Keratinocyte (primary cell): ENCODE measurements around the gene PAX5. TPM values are rescaled to one million over a fixed set of nuclear protein-coding genes. Genes with fewer than 3 reads are reported as not detected.

ENCODE experiments used
- DNase-seq: peaks from one replicate; pipeline ENCODE4 v3.0.0-alpha.2; 2011; ENCODE audit warnings: low read depth, missing footprints, low spot score
- FAIRE-seq: peaks from 2 replicates; lab custom pipeline; 2011; peaks lifted over from hg19 to GRCh38; lab: Jason Lieb, UNC
- H2AFZ ChIP-seq: 2 replicates; pipeline ENCODE4 v1.6.0; 2012; ENCODE audit warnings: low read length, control low read depth, inconsistent platforms; ENCODE audit not compliant: control insufficient read depth
- H3K27ac ChIP-seq: 2 replicates; pipeline ENCODE4 v1.5.1; 2011; ENCODE audit warnings: low read length; ENCODE audit not compliant: control insufficient read depth, insufficient read depth
- H3K27me3 ChIP-seq: 3 replicates; pipeline ENCODE4 v1.6.0; 2011; ENCODE audit warnings: low read length; ENCODE audit not compliant: control insufficient read depth, insufficient read depth; ENCODE audit errors: extremely low read depth
- H3K36me3 ChIP-seq, 2 experiments: 2 replicates in 1 of 2; 3 replicates in 1 of 2; pipeline ENCODE4 v1.5.1; 2011; ENCODE audit warnings: low read length in 2 of 2, mild to moderate bottlenecking in 1 of 2; ENCODE audit not compliant: control insufficient read depth in 2 of 2, insufficient read depth in 2 of 2; ENCODE audit errors: extremely low read depth in 1 of 2
- H3K4me1 ChIP-seq: 3 replicates; pipeline ENCODE4 v1.5.1; 2011; ENCODE audit warnings: low read length; ENCODE audit not compliant: control insufficient read depth, insufficient read depth; ENCODE audit errors: extremely low read depth
- H3K4me2 ChIP-seq: 3 replicates; pipeline ENCODE4 v1.6.0; 2011; ENCODE audit warnings: low read depth, low read length; ENCODE audit not compliant: control insufficient read depth, insufficient read depth; ENCODE audit errors: extremely low read depth
- H3K4me3 ChIP-seq, 3 experiments: fragments of 200-600 bp in 1 of 3; sonication (generic) in 1 of 3; 2 replicates in 2 of 3; 3 replicates in 1 of 3; pipeline ENCODE4 v1.5.1; 2011 to 2016; ENCODE audit warnings: low read length in 3 of 3, mild to moderate bottlenecking in 3 of 3, control low read depth in 2 of 3, inconsistent platforms in 1 of 3, low read depth in 1 of 3, mixed read lengths in 1 of 3, mixed run types in 1 of 3, moderate library complexity in 1 of 3; ENCODE audit not compliant: control insufficient read depth in 2 of 3, insufficient read depth in 2 of 3; ENCODE audit errors: extremely low read depth in 1 of 3
- H3K79me2 ChIP-seq: 2 replicates; pipeline ENCODE4 v1.6.0; 2012; ENCODE audit warnings: low read length; ENCODE audit not compliant: control insufficient read depth, insufficient read depth
- H3K9ac ChIP-seq: 3 replicates; pipeline ENCODE4 v1.6.0; 2011; ENCODE audit warnings: low read length; ENCODE audit not compliant: control insufficient read depth, insufficient read depth; ENCODE audit errors: extremely low read depth
- H3K9me1 ChIP-seq: 3 replicates; pipeline ENCODE4 v1.6.0; 2011; ENCODE audit warnings: low read length; ENCODE audit not compliant: control insufficient read depth, insufficient read depth; ENCODE audit errors: extremely low read depth
- H3K9me3 ChIP-seq: 2 replicates; pipeline ENCODE4 v1.5.1; 2012; ENCODE audit warnings: low read depth, low read length; ENCODE audit not compliant: control insufficient read depth
- H4K20me1 ChIP-seq: 3 replicates; pipeline ENCODE4 v1.6.0; 2011; ENCODE audit warnings: low read length; ENCODE audit not compliant: control insufficient read depth, insufficient read depth; ENCODE audit errors: extremely low read depth
- EZH2 ChIP-seq: IDR thresholded peaks from one replicate; pipeline ENCODE4 v1.6.1; 2012; ENCODE audit warnings: inconsistent platforms, mild to moderate bottlenecking, low read length, moderate library complexity
- dilution Hi-C: fragments of 300-500 bp; cut with MboI; formaldehyde crosslinking; loops from one replicate; pipeline ENCODE4 v1.7.0; 2020; ENCODE audit warnings: low sequenced_read_pairs; ENCODE audit not compliant: extremely low pct_ligation_motif_present
- polyA plus RNA-seq, 5 experiments: library from polyadenylated mRNA; depleted of rRNA in 3 of 5; stranded (reverse) in 3 of 5; stranded (forward) in 1 of 5; unstranded in 1 of 5; fragments of >200 nt; gene quantifications; 1 replicate in 1 of 5; 2 replicates in 3 of 5; 3 replicates in 1 of 5; pipeline versions ENCODE4 v1.2.1 to v1.2.3, GENCODE V29; 2011 to 2012; ENCODE audit warnings: missing spikeins in 2 of 5, low read depth in 1 of 5, low replicate concordance in 1 of 5
- TF ChIP-seq, protein P1 (sequence below), 3 experiments: IDR thresholded peaks in 1 of 3; conservative IDR thresholded peaks in 1 of 3; optimal IDR thresholded peaks in 1 of 3; 2 replicates in 2 of 3; 3 replicates in 1 of 3; pipeline versions ENCODE3 to v1.5.1; 2011; ENCODE audit warnings: low read length in 3 of 3, mild to moderate bottlenecking in 3 of 3, moderate library complexity in 2 of 3, control low read depth in 1 of 3, inconsistent platforms in 1 of 3; ENCODE audit not compliant: insufficient read depth in 2 of 3; ENCODE audit errors: extremely low read depth in 1 of 3

Gene PAX5
- polyA plus RNA-seq, 1 donor (not counting 4 experiments of a cell fraction or from before 2014, with no cell fraction given), result not detected

DNA sequence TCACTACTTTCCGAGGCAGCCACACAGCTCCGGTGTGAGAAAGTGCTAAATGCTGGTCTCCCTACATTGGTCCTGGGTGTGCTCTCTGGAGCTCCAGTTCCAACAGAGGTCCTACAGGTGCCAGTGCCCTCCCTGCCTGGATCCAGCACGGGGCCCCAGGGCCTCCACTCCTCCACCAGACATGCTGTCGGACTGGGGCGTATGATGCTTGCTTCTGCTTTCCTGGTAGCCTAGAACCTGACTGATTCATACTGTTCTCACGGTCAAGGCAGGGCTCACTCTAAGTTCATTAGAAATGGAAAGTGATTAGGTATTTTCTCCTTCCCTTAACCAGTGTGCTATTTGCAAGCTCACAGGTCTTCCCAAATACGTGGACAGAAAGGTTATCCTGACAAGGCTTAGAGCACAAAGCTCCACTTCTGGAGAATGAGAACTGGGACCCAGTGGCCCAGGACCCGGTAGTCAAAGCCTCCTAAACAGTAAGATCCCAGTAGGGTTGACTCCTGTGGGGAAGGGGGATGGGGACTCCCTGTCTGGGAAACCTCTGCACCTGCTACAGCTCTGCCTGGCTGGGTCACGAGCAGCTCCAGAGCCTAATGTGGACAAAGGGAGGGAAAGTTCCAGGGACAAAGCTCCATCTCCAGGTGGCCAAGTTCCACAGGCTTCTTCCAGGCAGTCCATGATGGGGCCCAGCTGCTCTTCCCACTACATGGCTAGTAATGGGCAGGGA lies 98.1 kb downstream of the PAX5 start:
- dilution Hi-C loops, result no loop called here
- no peak for FAIRE-seq

DNA sequence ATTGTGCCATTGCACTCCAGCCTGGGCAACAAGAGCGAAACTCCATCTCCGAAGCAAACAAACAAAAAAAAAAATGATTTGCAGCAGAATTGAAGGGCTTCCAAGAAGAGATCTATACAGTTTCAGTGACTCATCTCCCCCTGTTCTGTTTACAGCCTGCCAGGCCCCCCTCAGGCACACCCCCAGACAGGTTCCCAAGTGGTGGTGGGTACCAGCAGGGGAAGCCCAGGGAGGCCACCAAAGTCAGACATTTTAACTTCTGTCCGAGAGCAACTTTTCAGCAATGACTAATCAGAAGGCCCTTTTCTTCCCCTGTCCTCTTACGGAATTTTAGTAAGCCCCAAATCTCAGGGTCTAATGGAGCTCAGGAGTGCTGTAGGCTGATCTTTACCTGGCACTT lies 98.7 kb downstream of the PAX5 start:
- no peak overlapping the region for H3K9ac ChIP-seq
- dilution Hi-C loops, result no loop called here
- H4K20me1 ChIP-seq, result no peaks in the 10 kb centered on the region
- H3K4me3 ChIP-seq, result no peak overlapping the region
- DNase-seq, result no peak
- H3K4me2 ChIP-seq, result no peak overlapping the region
- H3K4me1 ChIP-seq, result peaks cover 11% of the 10 kb centered on the region
- H3K79me2 ChIP-seq, result no peaks in the 10 kb centered on the region
- no peaks in the 10 kb centered on the region for H3K9me3 ChIP-seq
- no peak overlapping the region for H2AFZ ChIP-seq
- H3K27ac ChIP-seq, result no peak overlapping the region
- TF ChIP-seq, protein P1, sequence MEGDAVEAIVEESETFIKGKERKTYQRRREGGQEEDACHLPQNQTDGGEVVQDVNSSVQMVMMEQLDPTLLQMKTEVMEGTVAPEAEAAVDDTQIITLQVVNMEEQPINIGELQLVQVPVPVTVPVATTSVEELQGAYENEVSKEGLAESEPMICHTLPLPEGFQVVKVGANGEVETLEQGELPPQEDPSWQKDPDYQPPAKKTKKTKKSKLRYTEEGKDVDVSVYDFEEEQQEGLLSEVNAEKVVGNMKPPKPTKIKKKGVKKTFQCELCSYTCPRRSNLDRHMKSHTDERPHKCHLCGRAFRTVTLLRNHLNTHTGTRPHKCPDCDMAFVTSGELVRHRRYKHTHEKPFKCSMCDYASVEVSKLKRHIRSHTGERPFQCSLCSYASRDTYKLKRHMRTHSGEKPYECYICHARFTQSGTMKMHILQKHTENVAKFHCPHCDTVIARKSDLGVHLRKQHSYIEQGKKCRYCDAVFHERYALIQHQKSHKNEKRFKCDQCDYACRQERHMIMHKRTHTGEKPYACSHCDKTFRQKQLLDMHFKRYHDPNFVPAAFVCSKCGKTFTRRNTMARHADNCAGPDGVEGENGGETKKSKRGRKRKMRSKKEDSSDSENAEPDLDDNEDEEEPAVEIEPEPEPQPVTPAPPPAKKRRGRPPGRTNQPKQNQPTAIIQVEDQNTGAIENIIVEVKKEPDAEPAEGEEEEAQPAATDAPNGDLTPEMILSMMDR (optimal IDR thresholded peaks at IDR 0.05 in 1 of 3, IDR thresholded peaks at IDR 0.05 in 1 of 3, conservative IDR thresholded peaks at IDR 0.05 in 1 of 3; ENCODE audit: extremely low read depth in 1 of 3, insufficient read depth in 2 of 3, low read length in 3 of 3), result no peak
- no peak for TF ChIP-seq EZH2
- no peaks in the 10 kb centered on the region for H3K27me3 ChIP-seq
- FAIRE-seq, result no peak
- no peaks in the 10 kb centered on the region for H3K36me3 ChIP-seq
- no peaks in the 10 kb centered on the region for H3K9me1 ChIP-seq

More for the DNA sequence above, 98.1 kb downstream of the PAX5 start:
- Histone ChIP-seq H3K27ac (no peak overlapping the region), H3K79me2 (no peaks in the 10 kb centered on the region), H3K36me3 (no peaks in the 10 kb centered on the region), H3K27me3 (no peaks in the 10 kb centered on the region), H3K9ac (no peak overlapping the region), H3K4me2 (no peak overlapping the region), H3K4me1 (peaks cover 11% of the 10 kb centered on the region), H2AFZ (no peak overlapping the region), H3K4me3 (no peak overlapping the region), H3K9me1 (no peaks in the 10 kb centered on the region), H4K20me1 (no peaks in the 10 kb centered on the region), H3K9me3 (no peaks in the 10 kb centered on the region)
- TF ChIP-seq, protein P1 (optimal IDR thresholded peaks at IDR 0.05 in 1 of 3, IDR thresholded peaks at IDR 0.05 in 1 of 3, conservative IDR thresholded peaks at IDR 0.05 in 1 of 3; ENCODE audit: extremely low read depth in 1 of 3, insufficient read depth in 2 of 3, low read length in 3 of 3), result no peak
- TF ChIP-seq EZH2, result no peak
- DNase-seq, result no peak
